Mucosa of rectum (tissue), 2 donors: ENCODE data around the gene FLT1.

ENCODE experiments used
- H3K27ac ChIP-seq, 2 donors: one replicate each; pipeline ENCODE4 v1.7.0; 2013; ENCODE audit warnings: inconsistent platforms in 2 of 2, low read depth in 2 of 2, low read length in 2 of 2
- H3K27me3 ChIP-seq, 2 donors: one replicate each; pipeline ENCODE4 v1.7.0; 2013; ENCODE audit warnings: low read length in 2 of 2; ENCODE audit not compliant: control insufficient read depth in 2 of 2, insufficient read depth in 2 of 2
- H3K36me3 ChIP-seq, 2 donors: one replicate each; pipeline ENCODE4 v1.7.0; 2013; ENCODE audit warnings: low read length in 2 of 2; ENCODE audit not compliant: control insufficient read depth in 2 of 2, insufficient read depth in 2 of 2
- H3K4me1 ChIP-seq, 2 donors: one replicate each; pipeline ENCODE4 v1.7.0; 2013; ENCODE audit warnings: low read length in 2 of 2, mild to moderate bottlenecking in 1 of 2; ENCODE audit not compliant: control insufficient read depth in 2 of 2, insufficient read depth in 2 of 2
- H3K4me3 ChIP-seq, 2 donors: one replicate each; pipeline ENCODE4 v1.7.0; 2013; ENCODE audit warnings: low read length in 2 of 2
- H3K9ac ChIP-seq, 2 donors: one replicate each; pipeline ENCODE4 v1.7.0; 2013; ENCODE audit warnings: low read length in 2 of 2, low read depth in 1 of 2, mild to moderate bottlenecking in 1 of 2
- H3K9me3 ChIP-seq, 2 donors: one replicate each; pipeline ENCODE4 v1.7.0; 2013; ENCODE audit warnings: low read length in 2 of 2; ENCODE audit not compliant: control insufficient read depth in 2 of 2
- donor health status: healthy.
- donor health status: Normal muscosa, but diverticular disease.

FLT1 gene

DNA sequence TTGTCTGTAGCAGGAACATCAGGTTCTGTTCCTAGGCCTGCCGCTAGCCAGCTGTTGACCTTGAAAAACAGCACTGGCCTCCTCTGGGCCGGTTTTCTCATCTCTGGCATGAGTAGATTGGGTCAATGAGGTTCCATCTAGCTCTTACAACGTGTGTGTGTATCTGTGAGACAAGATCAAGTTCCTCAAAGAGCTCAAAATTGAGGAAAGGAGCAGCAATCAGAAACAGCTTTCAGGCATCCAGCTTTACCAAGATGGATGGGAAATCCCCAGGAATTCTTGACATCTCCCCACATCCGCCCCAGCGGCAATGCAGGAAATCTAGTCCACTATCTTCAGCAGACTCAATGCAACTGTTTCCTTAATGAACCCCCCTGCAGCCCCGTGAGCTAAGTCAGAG lies 4.9 kb downstream of the FLT1 start:
- Histone ChIP-seq H3K4me3 (no peak overlapping the region), H3K9me3 (no peaks in the 10 kb centered on the region), H3K4me1 (peaks cover 0 to 6% of the 10 kb centered on the region in 2 donors), H3K27ac (no peak overlapping the region), H3K27me3 (peaks cover 32 to 34% of the 10 kb centered on the region in 2 donors), H3K36me3 (no peaks in the 10 kb centered on the region), H3K9ac (no peak overlapping the region)

DNA sequence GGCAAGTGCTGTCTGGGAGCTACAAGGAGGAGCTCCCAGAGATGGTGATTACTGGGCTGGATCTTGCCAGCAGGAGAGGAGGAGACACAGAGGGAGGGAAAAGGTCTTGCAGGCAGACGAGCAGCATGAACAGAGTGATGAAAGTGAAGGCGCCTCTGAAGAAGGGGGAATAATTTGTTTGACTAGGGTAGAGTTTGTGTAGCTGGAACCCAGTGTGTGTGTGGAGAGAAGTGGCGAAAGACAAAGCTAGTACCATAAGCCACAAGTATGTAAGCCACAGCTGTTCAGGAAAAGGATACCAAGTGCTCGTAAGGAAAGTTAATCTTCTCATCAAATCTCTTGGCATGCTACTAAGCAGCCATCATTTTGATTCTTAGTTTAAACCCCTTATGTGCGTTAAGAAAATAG lies 5.4 kb downstream of the FLT1 start:
- H3K36me3 ChIP-seq, result no peaks in the 10 kb centered on the region
- H3K4me1 ChIP-seq, result peaks cover 0 to 4% of the 10 kb centered on the region in 2 donors
- H3K27ac ChIP-seq, result no peak overlapping the region
- H3K9me3 ChIP-seq, result no peaks in the 10 kb centered on the region
- no peak overlapping the region for H3K4me3 ChIP-seq
- no peak overlapping the region for H3K9ac ChIP-seq
- H3K27me3 ChIP-seq, result peaks cover 32 to 34% of the 10 kb centered on the region in 2 donors

DNA sequence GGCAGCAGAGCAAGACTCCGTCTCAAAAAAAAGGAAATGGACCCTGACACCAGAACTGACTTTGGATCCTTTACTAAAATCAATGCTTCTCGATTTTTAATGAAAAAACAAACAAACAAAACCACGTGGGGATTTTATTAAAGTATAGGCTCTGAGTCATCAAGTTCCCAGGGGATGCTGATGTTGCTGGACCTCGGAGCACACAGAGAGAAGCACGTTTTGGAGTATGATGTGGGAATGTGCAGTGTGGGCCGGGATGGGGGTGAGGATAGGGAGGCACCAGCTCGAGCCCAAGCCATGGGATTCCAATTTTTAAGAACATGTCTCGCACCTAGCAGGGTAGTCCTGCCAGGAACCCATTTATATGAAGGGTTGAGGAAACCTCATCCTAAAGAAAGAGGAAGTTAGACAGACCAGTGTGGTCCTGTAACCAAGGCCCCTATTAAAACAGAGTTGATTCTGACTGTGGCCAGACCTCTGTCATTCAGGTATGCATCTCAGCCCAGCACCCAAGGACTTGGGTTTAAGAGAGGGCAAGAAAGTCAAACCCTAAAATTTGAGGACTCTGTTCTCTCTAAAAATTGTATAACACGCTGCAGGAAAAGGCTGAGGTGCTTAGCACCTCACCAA lies 6.4 kb downstream of the FLT1 start:
- Histone ChIP-seq H3K9me3 (no peaks in the 10 kb centered on the region), H3K36me3 (no peaks in the 10 kb centered on the region), H3K27ac (no peak overlapping the region), H3K9ac (no peak overlapping the region), H3K4me3 (no peak overlapping the region), H3K27me3 (peaks cover 23 to 30% of the 10 kb centered on the region in 2 donors), H3K4me1 (no peaks in the 10 kb centered on the region)

DNA sequence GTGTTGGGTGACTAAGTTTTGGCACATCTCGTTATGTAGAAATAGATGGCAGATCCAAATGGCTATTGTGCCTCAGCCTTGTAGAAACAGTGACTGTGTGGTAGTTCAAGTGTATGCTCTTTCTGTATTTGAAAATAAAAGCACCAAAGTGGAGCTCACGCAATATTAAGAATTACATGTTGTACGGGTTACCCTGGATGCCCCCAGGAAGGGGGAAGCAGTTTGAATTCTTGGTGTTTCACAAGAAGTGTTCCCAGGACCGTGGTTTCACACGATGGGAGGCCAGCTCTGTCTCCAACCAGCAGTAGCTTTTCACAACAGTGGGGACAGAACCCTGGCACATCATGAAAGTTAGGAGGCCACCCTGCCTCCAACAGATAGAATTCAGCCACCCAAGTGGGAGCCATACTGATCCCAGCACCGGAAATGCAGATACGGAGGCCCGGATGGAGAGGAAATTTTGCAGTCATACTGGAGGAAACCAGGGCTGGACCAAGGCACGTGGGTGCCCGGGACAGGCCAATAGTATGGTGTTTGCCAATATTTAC lies 8.9 kb downstream of the FLT1 start:
- H3K27ac ChIP-seq, result no peak overlapping the region
- H3K36me3 ChIP-seq, result no peaks in the 10 kb centered on the region
- H3K27me3 ChIP-seq, result peaks cover 7 to 15% of the 10 kb centered on the region in 2 donors
- H3K9me3 ChIP-seq, result no peaks in the 10 kb centered on the region
- H3K4me3 ChIP-seq, result no peak overlapping the region
- H3K9ac ChIP-seq, result no peak overlapping the region
- no peaks in the 10 kb centered on the region for H3K4me1 ChIP-seq

DNA sequence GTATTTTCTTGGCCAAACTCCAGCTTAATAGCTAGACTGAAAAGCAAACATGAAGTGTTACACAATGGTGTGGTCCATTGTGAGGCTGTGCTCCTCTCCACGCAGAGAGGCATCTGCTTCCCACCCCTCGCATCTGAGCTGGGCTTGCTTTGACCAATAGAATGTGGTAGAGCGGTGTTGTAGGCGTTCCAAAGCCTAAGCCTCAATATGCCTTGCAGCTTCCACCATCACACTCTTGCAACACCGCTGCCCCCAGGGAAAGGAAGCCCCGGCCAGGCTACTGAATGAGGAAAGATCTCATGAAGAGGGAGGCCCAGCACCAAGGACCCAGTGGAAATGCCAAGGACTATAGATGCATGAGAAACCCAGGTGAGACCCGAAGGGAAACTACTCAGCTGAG lies 9.4 kb downstream of the FLT1 start:
- Histone ChIP-seq H3K9ac (no peak overlapping the region), H3K9me3 (no peaks in the 10 kb centered on the region), H3K4me3 (no peak overlapping the region), H3K27ac (no peak overlapping the region), H3K36me3 (no peaks in the 10 kb centered on the region), H3K4me1 (no peaks in the 10 kb centered on the region), H3K27me3 (peaks cover 7 to 11% of the 10 kb centered on the region in 2 donors)

DNA sequence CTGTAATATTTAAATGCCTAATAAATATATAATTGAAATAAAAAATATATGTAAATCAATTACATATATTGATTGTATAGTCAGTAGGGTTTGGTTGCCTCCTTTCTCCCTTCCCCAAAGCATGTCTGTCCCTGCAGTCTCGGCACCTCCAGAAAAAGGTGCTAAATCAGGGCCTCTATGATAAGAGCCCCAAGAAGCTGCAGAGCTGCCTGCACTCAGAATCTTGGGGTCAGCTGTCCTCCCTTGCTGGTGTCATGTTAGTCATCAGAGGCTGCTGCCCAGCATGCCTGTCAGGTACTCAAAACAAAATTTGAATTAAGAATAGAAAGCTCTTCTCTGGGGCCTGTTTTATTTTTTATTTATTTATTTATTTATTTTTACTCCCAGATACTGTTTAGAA lies 9.8 kb downstream of the FLT1 start:
- H3K27me3 ChIP-seq, result peaks cover 7 to 8% of the 10 kb centered on the region in 2 donors
- H3K36me3 ChIP-seq, result no peaks in the 10 kb centered on the region
- H3K27ac ChIP-seq, result no peak overlapping the region
- H3K9me3 ChIP-seq, result no peaks in the 10 kb centered on the region
- no peak overlapping the region for H3K4me3 ChIP-seq
- no peaks in the 10 kb centered on the region for H3K4me1 ChIP-seq
- no peak overlapping the region for H3K9ac ChIP-seq

DNA sequence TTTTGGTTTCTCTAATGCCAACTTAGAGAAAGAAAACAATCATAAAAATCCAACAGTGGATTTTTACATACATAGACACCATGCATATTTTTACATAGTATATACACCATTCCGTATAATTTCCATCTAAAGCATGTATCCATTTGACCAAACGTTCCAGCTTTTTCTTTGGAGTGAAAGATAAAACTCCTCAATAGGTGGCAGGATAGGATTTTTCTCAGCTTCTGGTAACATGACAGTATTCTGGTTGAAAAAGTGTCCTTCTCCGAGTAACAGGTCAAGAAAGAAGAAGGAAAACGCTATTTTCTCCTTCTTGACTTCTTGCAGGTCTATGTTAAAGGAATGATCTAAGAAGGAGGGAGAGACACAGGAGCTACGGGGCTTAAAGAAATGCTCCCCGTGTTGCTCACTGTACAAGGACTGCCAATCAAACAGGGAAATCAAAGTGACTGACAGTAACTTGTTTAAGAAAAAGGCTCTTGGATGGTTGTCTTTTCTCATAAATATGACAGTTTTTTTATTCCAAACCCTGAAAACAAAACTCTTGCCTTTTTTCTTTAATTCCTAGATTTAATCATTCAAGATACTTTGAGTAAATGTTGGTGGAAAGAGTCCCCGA lies 11.5 kb downstream of the FLT1 start:
- Histone ChIP-seq H3K27me3 (peaks cover 3% of the 10 kb centered on the region in 2 donors), H3K4me3 (no peak overlapping the region), H3K9ac (no peak overlapping the region), H3K4me1 (no peaks in the 10 kb centered on the region), H3K9me3 (no peaks in the 10 kb centered on the region), H3K27ac (no peak overlapping the region), H3K36me3 (no peaks in the 10 kb centered on the region)

DNA sequence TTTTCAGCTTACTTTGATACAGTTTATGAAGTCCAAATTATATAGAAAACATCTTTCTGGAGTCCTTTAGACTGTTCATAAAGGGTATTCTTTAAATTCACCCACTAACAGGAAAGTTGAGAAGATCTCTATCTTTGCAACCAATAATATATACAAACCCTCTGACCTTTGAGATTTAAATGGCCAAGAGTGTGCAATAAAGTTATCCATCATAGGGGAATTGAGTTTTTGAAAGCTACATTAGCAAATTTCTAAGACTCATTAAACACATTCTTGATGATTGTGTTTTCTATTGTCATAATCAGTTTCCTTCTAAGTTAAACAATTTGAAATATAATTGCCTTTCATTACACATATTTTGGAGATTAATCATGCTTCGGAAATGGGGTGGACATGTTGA lies 15.9 kb downstream of the FLT1 start:
- no peak overlapping the region for H3K4me3 ChIP-seq
- peaks cover 0 to 3% of the 10 kb centered on the region in 2 donors for H3K27me3 ChIP-seq

DNA sequence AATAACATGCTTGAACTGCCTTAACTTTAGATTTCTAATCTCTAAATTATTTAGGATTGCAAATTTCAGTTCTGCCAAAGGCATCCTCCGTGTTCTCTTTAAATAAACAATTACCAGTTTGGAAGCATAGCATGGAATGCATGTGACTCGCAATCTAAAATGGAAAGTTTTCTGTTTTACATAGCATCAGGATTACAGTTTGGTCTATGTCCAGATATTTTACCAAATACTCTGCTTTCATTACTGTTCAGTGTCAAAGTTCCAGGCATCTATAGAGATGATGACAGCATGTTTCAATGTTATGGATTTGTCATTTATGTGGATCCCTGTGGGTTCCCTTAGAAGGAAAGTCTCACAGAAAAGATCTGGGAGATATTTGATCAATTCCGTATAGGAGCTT lies 16.8 kb downstream of the FLT1 start:
- Histone ChIP-seq H3K27me3 (peaks cover 0 to 3% of the 10 kb centered on the region in 2 donors), H3K4me1 (no peaks in the 10 kb centered on the region), H3K9me3 (no peaks in the 10 kb centered on the region), H3K36me3 (no peaks in the 10 kb centered on the region), H3K4me3 (no peak overlapping the region), H3K27ac (no peak overlapping the region), H3K9ac (no peak overlapping the region)

More for the DNA sequence above, 15.9 kb downstream of the FLT1 start:
- Histone ChIP-seq H3K9ac (no peak overlapping the region), H3K27ac (no peak overlapping the region), H3K4me1 (no peaks in the 10 kb centered on the region), H3K36me3 (no peaks in the 10 kb centered on the region), H3K9me3 (no peaks in the 10 kb centered on the region)

DNA sequence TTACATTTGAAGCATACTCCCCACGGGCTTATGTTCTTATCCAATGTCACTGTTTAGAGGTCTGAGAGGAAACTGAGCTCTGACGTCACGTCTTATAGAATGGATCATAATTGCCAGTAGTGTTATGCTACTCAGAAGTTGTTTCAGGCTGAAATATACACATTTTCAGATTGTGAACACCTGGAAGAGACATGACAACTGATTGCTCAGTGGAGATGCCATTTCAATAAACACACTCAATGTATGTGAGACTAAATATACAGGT lies 17.3 kb downstream of the FLT1 start:
- Histone ChIP-seq H3K36me3 (no peaks in the 10 kb centered on the region), H3K27ac (no peak overlapping the region), H3K4me1 (no peaks in the 10 kb centered on the region), H3K9me3 (no peaks in the 10 kb centered on the region), H3K9ac (no peak overlapping the region), H3K4me3 (no peak overlapping the region), H3K27me3 (peaks cover 0 to 3% of the 10 kb centered on the region in 2 donors)
